Measurements from ENCODE around the gene MOCS1.

GRCh38 chr6:39923861-39924260 lies 10.4 kb downstream of the MOCS1 start:
- TF ChIP-seq, protein P1, sequence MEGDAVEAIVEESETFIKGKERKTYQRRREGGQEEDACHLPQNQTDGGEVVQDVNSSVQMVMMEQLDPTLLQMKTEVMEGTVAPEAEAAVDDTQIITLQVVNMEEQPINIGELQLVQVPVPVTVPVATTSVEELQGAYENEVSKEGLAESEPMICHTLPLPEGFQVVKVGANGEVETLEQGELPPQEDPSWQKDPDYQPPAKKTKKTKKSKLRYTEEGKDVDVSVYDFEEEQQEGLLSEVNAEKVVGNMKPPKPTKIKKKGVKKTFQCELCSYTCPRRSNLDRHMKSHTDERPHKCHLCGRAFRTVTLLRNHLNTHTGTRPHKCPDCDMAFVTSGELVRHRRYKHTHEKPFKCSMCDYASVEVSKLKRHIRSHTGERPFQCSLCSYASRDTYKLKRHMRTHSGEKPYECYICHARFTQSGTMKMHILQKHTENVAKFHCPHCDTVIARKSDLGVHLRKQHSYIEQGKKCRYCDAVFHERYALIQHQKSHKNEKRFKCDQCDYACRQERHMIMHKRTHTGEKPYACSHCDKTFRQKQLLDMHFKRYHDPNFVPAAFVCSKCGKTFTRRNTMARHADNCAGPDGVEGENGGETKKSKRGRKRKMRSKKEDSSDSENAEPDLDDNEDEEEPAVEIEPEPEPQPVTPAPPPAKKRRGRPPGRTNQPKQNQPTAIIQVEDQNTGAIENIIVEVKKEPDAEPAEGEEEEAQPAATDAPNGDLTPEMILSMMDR (IDR thresholded peaks at IDR 0.05; ENCODE audit: low read depth, low read length) = no peak
- TF ChIP-seq POLR2A (IDR thresholded peaks at IDR 0.05; ENCODE audit: extremely low read depth, insufficient read length) = no peak
- TF ChIP-seq MAX (IDR thresholded peaks at IDR 0.05; ENCODE audit: low read depth, low read length) = no peak

Measured in NB4 (cell line).